Prostate gland (tissue), 2 donors: ENCODE data around the gene LINGO1. TPM values are rescaled to one million over a fixed set of nuclear protein-coding genes. Genes with fewer than 3 reads are reported as not detected.

Source experiments
- DNase-seq: peaks from one replicate; pipeline ENCODE4 v3.0.0-alpha.2; 2019; ENCODE audit warnings: low spot score
- H3K27ac ChIP-seq, 2 donors: fragments of 200-600 bp; sonication (generic); 2 replicates each; pipeline ENCODE4 v1.5.1; 2017 to 2019
- H3K27me3 ChIP-seq: fragments of 200-600 bp; sonication (generic); replicated peaks from 2 replicates; pipeline ENCODE4 v1.5.1; 2019; ENCODE audit not compliant: insufficient read depth
- H3K36me3 ChIP-seq, 2 donors: fragments of 200-600 bp; sonication (generic); 1 replicate in 1 of 2; 2 replicates in 1 of 2; pipeline versions ENCODE4 v1.5.1 to v1.8.1; 2017 to 2019
- H3K4me1 ChIP-seq: fragments of 200-600 bp; sonication (generic); replicated peaks from 2 replicates; pipeline ENCODE4 v1.5.1; 2019
- H3K4me3 ChIP-seq, 2 donors: fragments of 200-600 bp; sonication (generic); 2 replicates each; pipeline ENCODE4 v1.5.1; 2017 to 2019
- H3K9me3 ChIP-seq: fragments of 200-600 bp; sonication (generic); 2 replicates; pipeline ENCODE4 v1.5.1; 2017
- CTCF ChIP-seq, 4 experiments: fragments of 200-600 bp in 2 of 4; fragments of 450-650 bp in 2 of 4; sonication (generic) in 2 of 4; IDR thresholded peaks; 1 replicate in 3 of 4; 2 replicates in 1 of 4; pipeline ENCODE4 v1.5.1; 2016 to 2019; ENCODE audit warnings: antibody characterized with exemption in 4 of 4, mild to moderate bottlenecking in 2 of 4, moderate library complexity in 2 of 4
- POLR2A ChIP-seq: fragments of 450-650 bp; IDR thresholded peaks from one replicate; pipeline ENCODE4 v1.6.1; 2016; ENCODE audit warnings: antibody characterized with exemption, mild to moderate bottlenecking
- POLR2AphosphoS5 ChIP-seq: sonication (generic); formaldehyde crosslinking; IDR thresholded peaks from one replicate; pipeline ENCODE4 v1.6.1; 2017; ENCODE audit warnings: antibody characterized with exemption
- WGBS: methylation state at CpG from one replicate; pipeline ENCODE4 v1.1.5; 2018; 5-methylcytosine and 5-hydroxymethylcytosine counted together
- intact Hi-C: fragments of 100-400 bp; cut with DNase I; formaldehyde crosslinking; loops from one replicate; pipeline ENCODE4 v1.14.2; 2022
- total RNA-seq, 2 donors: library from RNA; depleted of rRNA; stranded (reverse); fragments of >200 nt; gene quantifications; one replicate each; pipeline ENCODE4 v1.1.0, GENCODE V29; 2016

The LINGO1 gene
- total RNA-seq, 2 donors from 2014 or later = 2.9 to 10.2 TPM

- H3K4me1 ChIP-seq = no peaks in the 10 kb centered on the region
- 95% methylated on average over 4 of the region's 4 CpGs for whole genome bisulfite sequencing
- H3K36me3 ChIP-seq = no peaks in the 10 kb centered on the region
- no peak overlapping the region for H3K27ac ChIP-seq
- intact Hi-C loops = no loop called here
- DNase-seq = no peak
- TF ChIP-seq CTCF (IDR thresholded peaks at IDR 0.05) = no peak
- no peak for TF ChIP-seq POLR2AphosphoS5
- TF ChIP-seq POLR2A = no peak
- no peaks in the 10 kb centered on the region for H3K27me3 ChIP-seq
- H3K9me3 ChIP-seq = no peaks in the 10 kb centered on the region
- H3K4me3 ChIP-seq = no peak overlapping the region
These were observed 11.6 kb downstream of the LINGO1 start for GRCh38 chr15:77620960-77621647.

- no peaks in the 10 kb centered on the region for H3K4me1 ChIP-seq
- no peaks in the 10 kb centered on the region for H3K36me3 ChIP-seq
- no peaks in the 10 kb centered on the region for H3K27me3 ChIP-seq
- intact Hi-C loops = no loop called here
- no peak for DNase-seq
- 71% methylated on average over 7 of the region's 7 CpGs for WGBS
- no peak overlapping the region for H3K27ac ChIP-seq
- H3K9me3 ChIP-seq = no peaks in the 10 kb centered on the region
- H3K4me3 ChIP-seq = no peak overlapping the region
- TF ChIP-seq POLR2A = no peak
- no peak for TF ChIP-seq CTCF (IDR thresholded peaks at IDR 0.05)
- no peak for TF ChIP-seq POLR2AphosphoS5
These were observed 12.4 kb downstream of the LINGO1 start for GRCh38 chr15:77620297-77620696.

GRCh38 chr15:77619883-77620282, 12.8 kb downstream of the LINGO1 start:
- intact Hi-C loops = no loop called here
- TF ChIP-seq CTCF (IDR thresholded peaks at IDR 0.05) = no peak
- no peak for TF ChIP-seq POLR2A
- no peak for TF ChIP-seq POLR2AphosphoS5
- Histone ChIP-seq H3K27ac (no peak overlapping the region), H3K36me3 (no peaks in the 10 kb centered on the region), H3K27me3 (no peaks in the 10 kb centered on the region), H3K9me3 (no peaks in the 10 kb centered on the region), H3K4me1 (no peaks in the 10 kb centered on the region), H3K4me3 (no peak overlapping the region)
- WGBS = 56% methylated on average over 6 of the region's 6 CpGs
- DNase-seq = no peak

GRCh38 chr15:77617476-77618230, 15.1 kb downstream of the LINGO1 start:
- no peak for TF ChIP-seq CTCF (IDR thresholded peaks at IDR 0.05)
- TF ChIP-seq POLR2A = no peak
- no peak for TF ChIP-seq POLR2AphosphoS5
- no peak overlapping the region for H3K4me3 ChIP-seq
- no peaks in the 10 kb centered on the region for H3K36me3 ChIP-seq
- no peaks in the 10 kb centered on the region for H3K27me3 ChIP-seq
- 83% methylated on average over 12 of the region's 12 CpGs for WGBS
- no peaks in the 10 kb centered on the region for H3K4me1 ChIP-seq
- no peak for DNase-seq
- intact Hi-C loops = no loop called here
- H3K9me3 ChIP-seq = no peaks in the 10 kb centered on the region
- H3K27ac ChIP-seq = no peak overlapping the region

- TF ChIP-seq POLR2AphosphoS5 (no peak), POLR2A (no peak), CTCF (IDR thresholded peaks at IDR 0.05) (no peak)
- H3K4me1 ChIP-seq = no peaks in the 10 kb centered on the region
- no peak overlapping the region for H3K27ac ChIP-seq
- WGBS = 95% methylated on average over 8 of the region's 8 CpGs
- H3K36me3 ChIP-seq = no peaks in the 10 kb centered on the region
- H3K9me3 ChIP-seq = no peaks in the 10 kb centered on the region
- no peak for DNase-seq
- no peak overlapping the region for H3K4me3 ChIP-seq
- H3K27me3 ChIP-seq = no peaks in the 10 kb centered on the region
- intact Hi-C loops = no loop called here
These were observed 16.6 kb downstream of the LINGO1 start for GRCh38 chr15:77616072-77616471.
